Measurements from ENCODE around the gene RAB36.
A peak's percentile ranks its signal among the peaks of the same experiment; 100 is the strongest.

RAB36 gene, protein sequence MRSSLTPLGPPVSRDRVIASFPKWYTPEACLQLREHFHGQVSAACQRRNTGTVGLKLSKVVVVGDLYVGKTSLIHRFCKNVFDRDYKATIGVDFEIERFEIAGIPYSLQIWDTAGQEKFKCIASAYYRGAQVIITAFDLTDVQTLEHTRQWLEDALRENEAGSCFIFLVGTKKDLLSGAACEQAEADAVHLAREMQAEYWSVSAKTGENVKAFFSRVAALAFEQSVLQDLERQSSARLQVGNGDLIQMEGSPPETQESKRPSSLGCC

GRCh38 chr22:23144932-23145877 is at the start of gene RAB36:
Gene RAB36 (plus strand): TSS chr22:23145477. CDS start chr22:23146617, 1,140 bp downstream.
- DNase-seq = peak; percentile 97 to 99

DNA sequence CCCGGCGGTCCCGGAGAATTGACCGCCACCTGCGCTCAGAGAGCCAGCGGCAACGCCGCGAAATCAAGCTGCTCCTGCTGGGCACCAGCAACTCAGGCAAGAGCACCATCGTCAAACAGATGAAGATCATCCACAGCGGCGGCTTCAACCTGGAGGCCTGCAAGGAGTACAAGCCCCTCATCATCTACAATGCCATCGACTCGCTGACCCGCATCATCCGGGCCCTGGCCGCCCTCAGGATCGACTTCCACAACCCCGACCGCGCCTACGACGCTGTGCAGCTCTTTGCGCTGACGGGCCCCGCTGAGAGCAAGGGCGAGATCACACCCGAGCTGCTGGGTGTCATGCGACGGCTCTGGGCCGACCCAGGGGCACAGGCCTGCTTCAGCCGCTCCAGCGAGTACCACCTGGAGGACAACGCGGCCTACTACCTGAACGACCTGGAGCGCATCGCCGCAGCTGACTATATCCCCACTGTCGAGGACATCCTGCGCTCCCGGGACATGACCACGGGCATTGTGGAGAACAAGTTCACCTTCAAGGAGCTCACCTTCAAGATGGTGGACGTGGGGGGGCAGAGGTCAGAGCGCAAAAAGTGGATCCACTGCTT is 49.4 kb upstream of the RAB36 start:
- no peak for DNase-seq

- peak in 1 of 2 experiments; percentile 11 for DNase-seq
Measured at GRCh38 chr22:23097412-23098229, 47.7 kb upstream of the RAB36 start.

GRCh38 chr22:23098230-23098705 is 47.0 kb upstream of the RAB36 start:
- DNase-seq = no peak

DNA sequence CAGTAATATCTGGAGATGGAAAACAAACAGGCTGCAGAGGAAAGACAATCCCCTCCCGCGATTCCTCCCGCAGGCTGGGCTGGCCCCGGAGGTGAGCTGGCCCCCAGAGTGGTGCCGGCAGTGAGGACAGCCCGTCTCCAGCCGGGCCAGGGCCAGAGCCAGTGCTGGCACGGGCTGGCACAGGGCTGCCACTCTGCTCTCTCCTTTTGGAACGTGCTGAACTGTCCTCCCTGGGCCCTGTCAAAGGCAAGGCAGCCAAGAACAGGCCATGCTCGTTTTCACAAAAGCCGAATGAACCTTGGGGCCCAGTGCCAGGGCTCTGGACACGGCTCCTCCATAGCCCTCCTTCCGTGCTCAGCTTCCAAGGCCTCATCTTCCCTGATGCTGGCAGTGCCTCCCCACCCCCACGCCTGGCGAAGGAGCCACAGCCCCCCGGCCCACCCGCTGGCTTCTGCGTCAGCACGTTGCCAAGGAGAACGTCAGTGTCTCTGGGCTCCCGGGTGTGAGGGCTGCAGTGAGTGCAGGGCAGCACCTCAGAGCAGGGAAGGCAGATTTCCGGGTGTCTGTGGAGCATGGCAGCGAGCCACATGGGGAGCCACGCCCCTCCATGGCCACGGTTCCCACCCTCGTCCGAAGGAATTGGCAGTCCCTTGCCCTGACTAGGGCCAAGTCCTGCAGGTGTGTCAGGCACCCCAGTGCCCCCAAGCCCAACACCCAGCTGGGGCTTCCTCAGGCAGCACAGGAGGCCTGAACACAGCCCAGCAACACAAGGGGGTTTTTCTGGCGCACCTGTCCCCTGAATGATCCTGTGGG is 46.4 kb upstream of the RAB36 start:
- peak; percentile 89 to 98 for DNase-seq

GRCh38 chr22:23099531-23099804 is 45.8 kb upstream of the RAB36 start:
- no peak for DNase-seq

GRCh38 chr22:23100124-23100801 is 45.0 kb upstream of the RAB36 start:
- no peak for DNase-seq

DNA sequence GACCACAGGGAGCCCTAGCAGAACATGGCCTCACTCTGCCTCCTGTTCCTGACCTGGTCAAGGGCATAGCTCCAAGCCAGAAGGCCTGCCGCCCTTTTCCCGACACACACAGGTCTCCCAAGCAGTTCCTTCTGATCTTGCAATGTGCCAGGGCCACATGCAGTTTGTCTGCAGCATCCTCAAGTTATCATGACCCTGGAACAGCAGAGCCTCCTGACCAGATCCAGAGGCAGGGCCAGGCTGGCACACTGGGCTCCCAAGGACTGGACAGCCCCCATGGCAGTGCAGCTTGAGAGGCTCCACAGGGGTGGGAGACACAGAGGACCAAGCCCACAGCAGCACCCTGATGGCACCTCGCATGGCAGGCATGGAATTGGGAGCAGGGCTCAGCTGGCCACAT is 43.8 kb upstream of the RAB36 start:
- no peak for DNase-seq

GRCh38 chr22:23102002-23102655 is 43.1 kb upstream of the RAB36 start:
- DNase-seq = no peak

- DNase-seq = no peak
Measured at GRCh38 chr22:23102776-23103175, 42.5 kb upstream of the RAB36 start.

GRCh38 chr22:23103199-23103954 is 41.9 kb upstream of the RAB36 start:
- peak; percentile 63 to 82 for DNase-seq

DNA sequence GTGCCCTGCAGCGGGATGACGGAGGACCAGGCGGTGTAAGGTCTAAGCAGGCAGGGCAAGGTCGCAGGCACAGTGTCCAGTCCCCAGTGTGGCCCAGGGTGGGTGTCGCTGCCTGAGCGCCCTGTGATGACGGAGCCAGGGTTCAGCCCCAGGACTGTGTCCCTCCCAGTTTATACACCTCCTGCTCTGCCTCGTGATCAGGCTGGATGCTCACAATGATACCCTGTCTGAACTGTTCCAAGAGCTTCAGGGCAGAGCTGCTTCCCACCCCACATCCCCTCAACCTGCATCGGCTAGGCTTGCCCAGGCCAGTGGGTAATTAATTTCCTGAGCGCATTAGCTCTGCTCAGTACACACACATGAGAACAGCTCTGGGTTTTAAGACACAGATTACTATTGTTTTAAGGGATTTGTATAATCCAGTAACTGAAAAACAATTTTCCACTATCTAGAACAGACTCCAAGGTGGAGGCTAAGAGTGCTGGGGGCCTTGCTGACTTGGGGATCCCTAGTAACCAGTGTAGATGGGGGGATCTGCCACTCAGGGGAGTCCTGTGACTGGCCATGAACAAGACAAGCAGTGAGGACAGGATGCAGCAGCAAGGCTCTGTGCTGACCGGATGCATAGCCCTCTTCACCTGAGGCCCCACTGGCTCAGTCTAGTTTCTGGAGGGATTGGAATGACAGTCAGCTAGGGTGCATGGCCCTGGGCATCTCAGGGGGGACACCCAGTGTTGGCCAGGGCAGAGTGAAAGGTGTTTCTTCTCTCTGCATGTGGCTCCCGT is 40.9 kb upstream of the RAB36 start:
- no peak for DNase-seq

DNA sequence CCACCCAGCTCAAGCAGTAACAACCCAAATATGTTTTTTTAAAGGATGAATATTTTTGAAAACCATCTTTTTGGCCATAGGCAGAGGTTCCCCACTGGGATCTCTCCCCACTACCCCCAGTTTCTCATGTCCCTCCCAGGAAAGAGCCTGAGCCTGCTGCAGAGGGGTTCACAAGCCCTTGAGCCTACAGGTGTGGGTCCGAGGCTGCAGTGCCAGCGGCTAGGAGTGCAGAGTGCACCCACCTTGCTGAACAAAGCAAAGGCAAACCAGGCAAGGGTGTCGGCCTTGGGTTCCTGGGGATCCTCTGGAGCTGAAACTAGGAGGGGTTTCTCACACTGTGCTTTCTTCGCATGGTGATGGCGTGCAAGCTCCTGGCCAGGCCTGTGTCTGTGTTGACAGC is 40.0 kb upstream of the RAB36 start:
- DNase-seq = no peak

DNA sequence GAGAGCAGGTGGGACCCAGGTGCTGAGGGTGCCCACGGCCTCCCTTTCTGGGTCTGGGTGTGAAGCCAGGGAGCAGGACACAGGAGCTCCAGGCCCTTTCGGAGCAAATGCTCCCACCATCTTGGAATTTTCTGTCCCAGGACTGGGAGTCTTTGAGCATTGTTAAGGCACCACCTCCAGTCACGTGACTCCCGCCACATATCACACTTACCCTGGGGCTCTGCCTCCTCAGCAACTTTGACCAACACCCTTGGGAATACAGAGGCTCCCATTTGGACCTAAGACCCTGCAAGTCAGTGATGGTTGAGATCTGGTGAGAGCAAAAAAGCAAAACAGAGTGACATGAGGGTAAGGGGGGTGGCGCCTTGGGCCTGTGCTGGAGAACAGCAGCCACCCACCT is 39.4 kb upstream of the RAB36 start:
- no peak for DNase-seq

DNA sequence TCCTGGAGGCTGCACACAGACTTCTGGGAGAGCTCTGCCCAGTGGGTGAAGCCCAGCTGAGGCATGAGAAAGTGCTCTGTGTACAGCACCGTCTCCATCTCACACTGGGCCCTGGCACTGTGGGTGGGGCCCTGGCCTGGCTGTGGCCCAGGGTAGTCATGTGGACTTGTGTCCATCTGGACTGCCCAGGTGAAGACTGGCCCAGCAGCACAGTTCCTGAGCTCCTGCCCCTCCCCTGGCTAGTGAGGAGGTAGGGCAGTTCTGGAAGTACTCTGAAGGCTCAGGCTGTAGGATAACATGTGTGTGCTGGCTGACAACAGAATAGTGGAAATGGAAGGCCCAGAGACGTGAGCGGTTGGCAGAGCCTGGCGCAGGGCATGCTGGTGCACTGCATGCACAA is 38.9 kb upstream of the RAB36 start:
- DNase-seq = peak; percentile 78 to 83

- no peak for DNase-seq
Measured at GRCh38 chr22:23106906-23107367, 38.3 kb upstream of the RAB36 start.

- DNase-seq = no peak
Measured at GRCh38 chr22:23107487-23108248, 37.6 kb upstream of the RAB36 start.

Measured in cerebellar nuclear complex (tissue), 1 donor.